Prostate gland (tissue), 2 donors: ENCODE results near the gene NUP50. TPM values are rescaled to one million over a fixed set of nuclear protein-coding genes. Genes with fewer than 3 reads are reported as not detected.

Experiments used
- DNase-seq: peaks from one replicate; pipeline ENCODE4 v3.0.0-alpha.2; 2019; ENCODE audit warnings: low spot score
- H3K27ac ChIP-seq, 2 donors: fragments of 200-600 bp; sonication (generic); 2 replicates each; pipeline ENCODE4 v1.5.1; 2017 to 2019
- H3K27me3 ChIP-seq: fragments of 200-600 bp; sonication (generic); replicated peaks from 2 replicates; pipeline ENCODE4 v1.5.1; 2019; ENCODE audit not compliant: insufficient read depth
- H3K36me3 ChIP-seq, 2 donors: fragments of 200-600 bp; sonication (generic); 1 replicate in 1 of 2; 2 replicates in 1 of 2; pipeline versions ENCODE4 v1.5.1 to v1.8.1; 2017 to 2019
- H3K4me1 ChIP-seq: fragments of 200-600 bp; sonication (generic); replicated peaks from 2 replicates; pipeline ENCODE4 v1.5.1; 2019
- H3K4me3 ChIP-seq, 2 donors: fragments of 200-600 bp; sonication (generic); 2 replicates each; pipeline ENCODE4 v1.5.1; 2017 to 2019
- H3K9me3 ChIP-seq: fragments of 200-600 bp; sonication (generic); 2 replicates; pipeline ENCODE4 v1.5.1; 2017
- CTCF ChIP-seq, 4 experiments: fragments of 200-600 bp in 2 of 4; fragments of 450-650 bp in 2 of 4; sonication (generic) in 2 of 4; IDR thresholded peaks; 1 replicate in 3 of 4; 2 replicates in 1 of 4; pipeline ENCODE4 v1.5.1; 2016 to 2019; ENCODE audit warnings: antibody characterized with exemption in 4 of 4, mild to moderate bottlenecking in 2 of 4, moderate library complexity in 2 of 4
- POLR2A ChIP-seq: fragments of 450-650 bp; IDR thresholded peaks from one replicate; pipeline ENCODE4 v1.6.1; 2016; ENCODE audit warnings: antibody characterized with exemption, mild to moderate bottlenecking
- POLR2AphosphoS5 ChIP-seq: sonication (generic); formaldehyde crosslinking; IDR thresholded peaks from one replicate; pipeline ENCODE4 v1.6.1; 2017; ENCODE audit warnings: antibody characterized with exemption
- WGBS: methylation state at CpG from one replicate; pipeline ENCODE4 v1.1.5; 2018; 5-methylcytosine and 5-hydroxymethylcytosine counted together
- intact Hi-C: fragments of 100-400 bp; cut with DNase I; formaldehyde crosslinking; loops from one replicate; pipeline ENCODE4 v1.14.2; 2022
- total RNA-seq, 2 donors: library from RNA; depleted of rRNA; stranded (reverse); fragments of >200 nt; gene quantifications; one replicate each; pipeline ENCODE4 v1.1.0, GENCODE V29; 2016

Gene NUP50
- total RNA-seq, 2 donors from 2014 or later = 51.4 to 101 TPM

GRCh38 chr22:45157907-45158306, 5.8 kb upstream of the NUP50 start:
- H3K9me3 ChIP-seq = no peaks in the 10 kb centered on the region
- H3K4me1 ChIP-seq = no peaks in the 10 kb centered on the region
- TF ChIP-seq POLR2AphosphoS5 (no peak), POLR2A (no peak), CTCF (IDR thresholded peaks at IDR 0.05) (no peak)
- no peak overlapping the region for H3K27ac ChIP-seq
- no peaks in the 10 kb centered on the region for H3K27me3 ChIP-seq
- no peaks in the 10 kb centered on the region for H3K36me3 ChIP-seq
- no peak for DNase-seq
- intact Hi-C loops = no loop called here
- no peak overlapping the region for H3K4me3 ChIP-seq
- WGBS = 71% methylated on average over 3 of the region's 3 CpGs

- H3K36me3 ChIP-seq = no peaks in the 10 kb centered on the region
- H3K27me3 ChIP-seq = no peaks in the 10 kb centered on the region
- DNase-seq = no peak
- 49% methylated on average over 5 of the region's 5 CpGs for WGBS
- TF ChIP-seq POLR2A = no peak
- no peak for TF ChIP-seq CTCF (IDR thresholded peaks at IDR 0.05)
- no peak for TF ChIP-seq POLR2AphosphoS5
- H3K9me3 ChIP-seq = no peaks in the 10 kb centered on the region
- no peak overlapping the region for H3K4me3 ChIP-seq
- H3K27ac ChIP-seq = peak overlapping the region; percentile 51 to 57
- no peaks in the 10 kb centered on the region for H3K4me1 ChIP-seq
- intact Hi-C loops = loop anchor here (5.0 kb wide), 1 partner anchor 82 kb away; the partner anchor contains the start of gene KIAA0930
These were observed 3.9 kb upstream of the NUP50 start for GRCh38 chr22:45159652-45160462.

- DNase-seq = no peak
- Histone ChIP-seq H3K4me3 (peak overlapping the region; percentile 69 to 81), H3K9me3 (no peaks in the 10 kb centered on the region), H3K27me3 (no peaks in the 10 kb centered on the region), H3K4me1 (peaks cover 7% of the 10 kb centered on the region), H3K36me3 (no peaks in the 10 kb centered on the region), H3K27ac (peak overlapping the region; percentile 85)
- 63% methylated on average over 19 of the region's 19 CpGs for WGBS
- intact Hi-C loops = loop anchor here (5.0 kb wide), 1 partner anchor 80 kb away; the partner anchor contains the start of gene KIAA0930
- TF ChIP-seq POLR2A (no peak), CTCF (IDR thresholded peaks at IDR 0.05) (no peak), POLR2AphosphoS5 (no peak)
These were observed 1.2 kb upstream of the NUP50 start for GRCh38 chr22:45162531-45162930.

- Histone ChIP-seq H3K27ac (peak overlapping the region; percentile 85), H3K36me3 (no peaks in the 10 kb centered on the region), H3K4me1 (peaks cover 7% of the 10 kb centered on the region), H3K27me3 (no peaks in the 10 kb centered on the region), H3K4me3 (peak overlapping the region; percentile 69 to 81), H3K9me3 (no peaks in the 10 kb centered on the region)
- intact Hi-C loops = loop anchor here (5.0 kb wide), 1 partner anchor 79 kb away; the partner anchor contains the start of gene KIAA0930
- TF ChIP-seq POLR2AphosphoS5 (no peak), POLR2A (no peak)
- WGBS = 7% methylated on average over 13 of the region's 13 CpGs
- DNase-seq = no peak
These were observed 650 bp upstream of the NUP50 start for GRCh38 chr22:45163099-45163450.

GRCh38 chr22:45164270-45165088, 754 bp downstream of the NUP50 start:
- WGBS = under 1% methylated on average over 53 of the region's 59 CpGs
- Histone ChIP-seq H3K9me3 (no peaks in the 10 kb centered on the region), H3K27ac (peak overlapping the region; percentile 85), H3K4me1 (peaks cover 7% of the 10 kb centered on the region), H3K36me3 (no peaks in the 10 kb centered on the region), H3K27me3 (no peaks in the 10 kb centered on the region), H3K4me3 (peak overlapping the region; percentile 69 to 81)
- no peak for DNase-seq
- intact Hi-C loops = loop anchor here (5.0 kb wide), 1 partner anchor 78 kb away; the partner anchor contains the start of gene KIAA0930
- no peak for TF ChIP-seq POLR2A
- no peak for TF ChIP-seq POLR2AphosphoS5
- no peak for TF ChIP-seq CTCF (IDR thresholded peaks at IDR 0.05)
